ENCODE data around the gene SNAP47.

SNAP47 gene

DNA sequence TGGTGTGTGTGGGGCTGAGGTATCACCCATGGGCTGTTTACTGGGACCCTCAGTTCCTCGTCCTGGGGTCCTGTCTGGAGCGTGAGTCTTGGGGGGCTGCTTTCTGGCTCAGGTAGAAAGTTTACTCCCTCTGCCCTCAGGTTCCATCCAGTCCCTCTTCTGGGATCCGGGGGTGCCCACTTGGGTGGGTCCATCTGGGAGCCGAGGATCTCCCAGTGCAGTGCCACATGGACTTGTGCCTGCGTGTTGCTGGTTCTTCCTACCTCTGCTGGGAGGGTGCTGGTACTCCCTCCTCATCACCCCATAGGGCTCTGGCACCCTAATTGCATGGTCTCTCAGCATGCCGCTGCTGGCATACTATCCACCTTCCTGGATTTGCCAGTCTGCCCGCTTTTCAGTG is 14.0 kb downstream of the SNAP47 start:
- no peak for DNase-seq (ENCODE audit: low spot score)

DNA sequence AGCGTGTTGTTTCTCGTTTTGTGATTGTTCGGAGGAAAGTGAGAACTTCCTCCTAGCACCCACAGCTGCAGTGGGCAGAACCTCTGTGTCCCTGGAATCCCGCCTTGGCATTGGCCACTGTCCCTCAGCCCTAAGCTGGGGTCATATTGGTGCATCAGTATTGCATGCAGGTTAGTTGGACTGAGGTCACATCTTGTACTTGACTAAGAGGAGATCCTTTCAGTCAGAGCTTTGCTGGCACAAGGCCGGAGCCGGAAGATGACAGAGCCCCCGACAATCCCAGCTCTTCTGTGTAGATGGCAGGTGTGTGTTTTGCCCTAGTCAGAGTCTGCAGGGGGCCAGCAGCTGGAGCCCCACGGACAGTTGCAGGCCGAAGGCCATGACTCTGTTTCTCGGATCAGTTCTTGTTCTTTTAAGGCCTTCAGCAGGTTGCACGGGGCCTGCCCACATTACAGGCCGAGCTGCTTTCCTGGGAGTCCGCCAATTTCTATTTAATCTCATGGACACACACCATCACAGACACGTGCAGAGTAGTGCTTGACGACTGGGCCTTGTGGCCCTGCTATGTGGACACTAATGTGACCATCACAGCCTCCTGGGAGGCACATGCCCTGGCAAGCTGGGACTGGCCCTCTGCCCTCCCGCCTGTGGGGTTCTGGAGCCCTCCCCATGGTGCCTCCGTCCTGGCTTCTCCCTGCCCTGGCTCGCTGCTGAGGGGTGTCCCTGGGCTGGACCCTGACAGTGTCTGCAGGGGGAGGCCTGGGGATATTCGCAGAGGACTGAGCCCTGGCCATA is 14.9 kb downstream of the SNAP47 start:
- no peak for DNase-seq (ENCODE audit: low spot score)

DNA sequence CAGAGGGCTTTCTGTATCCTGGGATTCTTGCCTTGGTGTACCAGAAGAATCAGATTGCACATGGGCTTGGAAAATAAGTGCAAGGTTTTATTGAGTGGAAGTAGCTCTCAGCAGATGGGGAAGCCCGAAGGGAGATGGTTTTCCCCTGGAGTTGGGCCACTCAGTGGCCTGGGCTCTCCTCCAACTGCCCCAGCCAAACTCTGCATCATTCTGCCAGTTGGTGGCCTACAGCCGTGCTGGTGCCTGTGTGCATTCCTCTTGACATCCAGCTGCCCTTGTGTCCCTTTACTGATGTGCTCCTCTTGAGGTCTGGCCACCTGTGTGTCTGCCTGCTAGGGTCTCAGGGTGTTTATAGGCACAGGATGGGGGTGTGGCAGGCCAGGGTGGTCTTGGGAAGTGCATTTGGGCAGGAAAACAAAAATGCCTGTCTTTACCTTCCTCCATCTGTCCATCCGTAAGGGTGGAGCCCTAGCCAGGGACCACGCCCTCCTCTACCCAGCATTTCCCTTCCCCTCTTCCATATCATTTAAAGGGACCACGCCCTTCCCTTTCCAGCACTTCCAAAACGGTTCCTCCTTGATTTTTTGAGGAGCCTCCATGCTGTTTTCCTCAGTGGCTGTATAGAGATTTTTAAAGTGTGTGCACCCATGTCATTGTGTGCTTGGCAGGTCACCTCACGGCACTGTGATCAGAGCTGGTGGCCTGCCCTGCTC is 18.9 kb downstream of the SNAP47 start:
- DNase-seq (ENCODE audit: low spot score): no peak

DNA sequence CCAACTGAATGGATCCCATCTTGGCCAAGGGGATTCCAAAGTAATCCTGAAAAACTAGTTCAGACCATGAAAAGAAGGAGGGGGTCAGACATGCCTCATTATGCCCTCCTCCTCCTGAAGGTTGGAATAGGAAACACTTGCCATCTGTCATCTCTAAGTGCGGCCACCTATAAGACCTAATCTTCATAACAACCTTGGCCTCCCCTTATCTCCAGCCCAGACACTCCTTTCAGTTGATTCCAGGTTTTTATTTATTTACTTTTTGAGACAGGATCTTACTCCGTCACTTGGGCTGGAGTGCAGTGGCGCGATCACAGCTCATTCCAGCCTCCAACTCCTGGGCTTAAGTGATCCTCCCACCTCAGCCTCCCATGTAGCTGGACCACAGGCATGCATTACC is 19.7 kb downstream of the SNAP47 start:
- DNase-seq (ENCODE audit: low spot score): no peak

DNA sequence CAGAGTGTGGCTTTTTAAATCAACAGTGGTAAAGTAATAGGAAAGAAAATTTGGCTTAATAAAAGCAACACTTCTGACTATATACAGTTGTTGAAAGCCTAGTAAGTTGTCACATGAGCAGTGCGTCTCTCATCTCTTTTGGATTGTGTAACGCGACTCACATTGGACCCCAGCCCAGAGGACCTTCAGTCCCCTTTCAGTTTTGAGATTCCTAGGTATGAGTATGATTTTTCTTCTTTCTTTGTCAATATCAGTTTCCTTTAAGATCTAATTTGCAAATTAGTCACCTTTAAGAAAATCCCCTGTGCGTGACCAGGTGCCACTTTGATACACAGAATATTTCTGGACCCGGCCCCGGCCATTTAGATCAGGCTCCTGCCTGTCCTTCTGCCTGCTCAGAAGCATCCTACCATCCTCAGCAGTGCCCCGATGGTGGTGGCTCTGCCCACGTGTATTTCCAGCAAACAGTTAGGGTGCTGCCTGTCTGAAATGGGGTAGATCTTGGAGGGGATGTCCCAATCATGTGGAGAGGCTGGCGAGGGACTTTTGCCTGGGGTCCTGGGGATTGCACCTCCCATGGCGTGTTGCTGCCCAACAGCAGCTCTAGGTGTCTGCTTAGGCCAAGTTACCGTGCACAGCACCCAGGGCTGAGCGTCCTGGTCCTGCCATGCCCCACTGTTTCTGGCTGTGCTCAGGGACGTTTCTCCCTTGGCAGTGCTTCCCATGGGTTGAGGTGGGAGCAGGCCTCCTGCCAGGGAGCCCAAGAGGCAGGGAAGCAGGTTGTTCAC is 21.1 kb downstream of the SNAP47 start:
- DNase-seq (ENCODE audit: low spot score): no peak

DNA sequence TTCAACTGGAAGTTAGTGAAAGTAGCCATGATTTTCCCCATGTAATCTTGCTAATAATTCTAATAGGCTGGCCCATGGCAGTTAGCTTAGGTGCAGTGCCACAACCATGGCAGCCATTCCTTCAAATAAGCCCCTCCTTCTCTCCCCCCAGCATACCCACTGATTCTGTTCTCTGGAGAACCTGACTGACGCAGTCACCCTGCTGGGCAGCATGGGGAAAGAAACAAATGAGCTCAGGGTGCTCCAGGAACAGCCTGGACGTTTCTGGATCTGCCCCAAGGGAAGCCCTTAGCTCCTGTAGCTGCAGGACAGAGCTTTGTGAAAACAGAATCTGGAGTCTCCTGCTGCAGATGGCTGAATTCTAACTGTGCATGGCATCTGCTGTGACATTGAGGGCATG is 22.5 kb downstream of the SNAP47 start:
- no peak for DNase-seq (ENCODE audit: low spot score)

DNA sequence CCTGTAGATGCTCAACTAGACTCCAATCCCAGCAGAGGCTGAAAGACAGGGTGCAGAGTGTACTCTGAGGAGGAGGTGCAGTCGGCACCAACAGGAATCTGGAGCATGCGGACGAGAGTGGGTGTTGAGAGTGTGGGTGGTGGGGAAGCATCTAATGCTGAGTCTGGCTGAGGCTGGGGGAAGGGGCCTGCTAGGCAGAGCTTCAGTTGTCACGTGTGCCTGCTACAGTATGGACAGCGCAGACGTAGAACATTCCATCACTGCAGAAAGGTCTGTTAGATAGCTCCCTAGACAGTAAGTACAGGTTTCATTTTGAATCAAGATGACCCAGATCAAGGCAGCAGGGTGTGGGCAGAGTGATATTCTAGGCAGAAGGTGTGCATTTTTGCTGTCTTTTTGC is 23.1 kb downstream of the SNAP47 start:
- DNase-seq (ENCODE audit: low spot score): no peak

DNA sequence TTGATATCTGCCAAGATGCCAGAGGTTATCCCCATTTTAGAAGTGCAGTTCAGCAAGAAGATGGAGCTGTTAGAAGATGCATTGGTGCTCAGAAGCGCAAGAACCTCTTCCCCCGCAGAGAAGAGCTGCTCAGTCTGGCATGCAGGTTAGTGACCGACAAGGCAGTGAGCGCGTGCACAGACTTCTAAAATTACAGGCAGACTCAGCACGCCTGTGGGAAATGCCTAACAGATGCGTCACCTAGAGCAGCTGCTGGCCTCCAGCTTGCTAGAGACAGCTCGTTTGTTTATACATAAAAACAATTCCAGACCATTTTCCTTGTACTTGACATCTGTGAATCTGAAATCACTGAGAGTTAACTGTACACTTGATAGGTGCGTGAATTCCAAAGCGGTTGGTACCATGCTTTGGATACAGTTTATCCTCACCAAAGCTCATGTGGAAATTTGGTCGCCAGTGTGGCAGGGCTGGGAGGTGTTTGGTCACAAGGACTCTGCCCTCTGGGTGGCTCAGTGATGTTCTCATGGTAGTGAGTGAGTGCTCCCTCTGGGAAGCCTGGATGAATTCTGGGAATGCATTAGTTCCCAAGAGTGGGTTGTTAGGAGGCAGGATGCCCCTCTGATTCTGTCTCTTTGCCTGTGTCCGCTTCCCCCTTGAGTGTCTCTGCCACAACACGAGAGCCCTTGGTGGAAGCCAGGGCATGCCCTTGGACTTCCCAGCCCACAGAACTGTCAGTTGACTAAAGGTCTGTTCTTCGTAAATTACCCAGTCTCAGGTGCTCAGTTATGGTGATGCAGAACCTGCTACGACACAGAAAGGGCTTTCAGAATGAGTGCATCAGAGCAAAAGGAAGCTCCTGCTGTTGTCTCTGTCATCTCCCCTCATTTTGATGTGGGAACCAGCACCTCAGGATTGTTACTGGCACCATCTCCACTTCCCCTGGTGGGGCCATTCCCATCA is 24.4 kb downstream of the SNAP47 start:
- DNase-seq (ENCODE audit: low spot score): no peak

DNA sequence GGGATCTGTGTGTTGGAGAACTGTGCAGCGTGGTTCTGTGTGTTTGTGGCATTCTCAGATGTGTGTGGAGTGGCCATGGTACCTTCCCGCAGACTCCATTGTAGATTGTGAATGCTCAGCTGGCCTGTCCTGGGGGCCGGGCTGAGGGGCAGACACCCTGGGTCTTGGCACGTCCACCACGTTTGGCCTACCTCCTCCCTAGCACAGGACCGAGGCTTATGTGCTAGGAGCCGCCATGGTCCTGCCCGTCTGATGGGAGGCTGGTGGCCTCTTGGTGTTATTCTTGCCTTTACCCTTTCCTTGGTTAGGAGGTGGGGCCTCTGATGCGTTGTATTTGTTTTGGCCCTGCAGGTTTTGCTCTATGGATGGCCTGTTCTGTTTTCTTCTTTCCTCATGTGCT is 25.1 kb downstream of the SNAP47 start:
- DNase-seq (ENCODE audit: low spot score): no peak

DNA sequence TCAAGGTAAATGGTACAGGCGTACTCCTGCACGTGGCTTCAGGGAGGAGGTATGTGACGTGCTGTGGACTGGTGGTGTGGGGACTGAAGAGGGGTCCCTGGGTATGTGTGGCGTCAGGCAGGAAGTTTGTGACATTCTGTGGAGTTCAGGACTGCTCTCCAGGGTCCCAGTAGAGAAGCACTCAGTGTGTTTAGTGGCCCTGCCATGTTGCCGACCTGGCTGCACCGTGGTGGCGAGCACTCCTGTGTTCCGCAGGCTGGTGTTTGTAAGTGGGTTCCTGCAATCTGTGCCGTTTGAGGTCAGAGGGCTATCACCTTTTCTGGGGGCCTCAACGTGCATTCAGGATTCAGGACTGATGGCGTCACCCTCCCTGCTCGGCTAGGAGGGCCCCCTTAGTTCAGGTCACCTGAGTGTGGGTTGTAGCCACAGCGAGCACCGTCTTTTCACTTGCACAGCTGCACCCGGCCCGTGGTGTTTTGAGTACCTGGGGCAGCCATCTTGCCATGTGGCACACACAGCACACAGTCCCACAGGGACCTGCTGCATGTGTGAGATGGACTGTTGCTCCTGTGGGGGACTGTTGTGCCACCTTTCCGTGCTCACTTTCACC is 26.5 kb downstream of the SNAP47 start:
- no peak for DNase-seq (ENCODE audit: low spot score)

DNA sequence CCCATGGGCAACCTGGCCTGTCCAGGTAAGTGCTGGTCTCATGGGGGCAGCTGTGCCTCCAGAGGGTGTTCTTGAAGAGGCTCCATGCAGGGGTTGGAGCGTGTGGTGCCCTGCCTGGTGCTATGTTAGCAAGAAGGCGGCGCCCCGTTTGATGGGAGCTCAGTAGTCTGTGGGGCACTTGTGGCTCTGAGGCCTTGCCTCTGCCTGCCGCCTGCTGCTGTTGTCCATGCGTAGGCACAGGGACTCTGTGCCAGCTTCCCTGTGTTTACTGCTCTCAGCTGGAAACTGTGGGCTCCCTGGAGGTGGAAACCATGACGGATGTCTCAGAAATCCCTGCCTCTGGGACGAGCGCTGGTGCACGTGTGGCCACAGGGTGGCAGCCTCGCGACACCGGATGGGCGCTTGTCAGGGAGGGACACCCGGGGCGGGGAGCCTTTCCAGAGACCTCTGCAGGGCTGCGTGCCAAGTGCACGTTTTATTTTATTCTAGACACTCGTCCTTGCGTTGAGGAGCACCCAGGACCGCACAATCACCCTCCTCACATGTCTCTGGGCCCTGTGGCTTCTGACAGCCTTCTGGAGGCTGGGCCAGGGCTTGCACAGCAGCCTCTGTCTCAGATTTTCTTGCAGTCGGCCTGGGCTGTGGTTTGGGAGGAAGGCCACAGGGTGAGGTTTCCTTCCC is 27.1 kb downstream of the SNAP47 start:
- peak; percentile 88 for DNase-seq (ENCODE audit: low spot score)

DNA sequence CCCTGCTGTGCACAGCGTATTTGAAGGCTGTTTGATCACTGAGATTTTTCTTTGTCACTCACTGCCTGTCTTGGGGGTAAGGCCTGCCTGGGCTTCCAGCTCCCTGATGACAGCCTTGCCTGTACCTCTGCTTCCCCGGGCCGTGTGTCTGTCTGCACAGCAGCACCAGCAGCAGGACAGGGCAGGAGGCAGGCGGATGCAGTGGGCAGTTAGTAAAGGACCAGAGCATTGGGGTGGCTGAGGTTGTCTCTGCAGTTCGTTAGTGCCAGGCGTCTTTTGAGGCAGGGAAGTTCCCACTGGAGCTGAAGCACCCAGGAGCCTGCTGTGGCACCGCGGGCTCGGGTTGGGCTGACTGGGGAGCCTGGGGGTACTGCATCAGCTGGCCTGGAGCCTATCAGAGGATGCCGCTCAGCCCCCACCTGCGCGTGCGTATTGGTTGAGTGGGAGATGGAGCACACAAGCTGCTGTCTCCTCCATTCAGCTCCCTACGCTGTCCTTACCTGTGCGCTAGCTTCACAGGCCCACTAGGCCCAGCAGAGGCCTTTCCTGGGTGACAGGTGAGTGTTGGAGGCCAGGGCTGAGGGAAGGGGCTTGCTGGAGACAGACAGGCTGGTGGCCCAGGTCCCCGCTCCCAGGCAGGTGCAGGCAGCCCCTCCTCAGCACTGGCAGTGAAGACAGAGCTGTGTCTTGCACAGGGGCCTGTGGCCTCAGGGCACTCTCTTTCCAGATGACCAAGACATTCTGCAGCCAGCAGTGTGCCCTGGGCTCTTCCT is 28.2 kb downstream of the SNAP47 start:
- DNase-seq (ENCODE audit: low spot score): no peak

DNA sequence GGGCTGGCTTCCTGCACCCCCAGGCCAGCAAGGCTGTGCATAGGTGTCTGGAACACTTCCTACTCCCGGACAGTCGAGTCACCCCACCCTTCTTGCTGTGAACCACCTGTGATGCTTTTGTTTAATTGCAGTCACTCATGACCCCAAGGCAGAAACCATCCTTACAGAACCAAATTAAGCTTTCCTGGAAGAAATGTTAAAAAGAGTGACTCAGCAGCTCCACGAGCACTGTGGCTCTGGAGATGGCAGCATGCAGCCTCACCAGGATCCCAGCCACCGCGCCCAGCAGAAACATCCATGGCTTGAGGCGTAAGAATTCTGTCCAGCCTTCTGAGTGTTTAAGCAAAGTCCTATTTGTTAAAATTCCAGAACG is 28.8 kb downstream of the SNAP47 start:
- DNase-seq (ENCODE audit: low spot score): peak; percentile 17

DNA sequence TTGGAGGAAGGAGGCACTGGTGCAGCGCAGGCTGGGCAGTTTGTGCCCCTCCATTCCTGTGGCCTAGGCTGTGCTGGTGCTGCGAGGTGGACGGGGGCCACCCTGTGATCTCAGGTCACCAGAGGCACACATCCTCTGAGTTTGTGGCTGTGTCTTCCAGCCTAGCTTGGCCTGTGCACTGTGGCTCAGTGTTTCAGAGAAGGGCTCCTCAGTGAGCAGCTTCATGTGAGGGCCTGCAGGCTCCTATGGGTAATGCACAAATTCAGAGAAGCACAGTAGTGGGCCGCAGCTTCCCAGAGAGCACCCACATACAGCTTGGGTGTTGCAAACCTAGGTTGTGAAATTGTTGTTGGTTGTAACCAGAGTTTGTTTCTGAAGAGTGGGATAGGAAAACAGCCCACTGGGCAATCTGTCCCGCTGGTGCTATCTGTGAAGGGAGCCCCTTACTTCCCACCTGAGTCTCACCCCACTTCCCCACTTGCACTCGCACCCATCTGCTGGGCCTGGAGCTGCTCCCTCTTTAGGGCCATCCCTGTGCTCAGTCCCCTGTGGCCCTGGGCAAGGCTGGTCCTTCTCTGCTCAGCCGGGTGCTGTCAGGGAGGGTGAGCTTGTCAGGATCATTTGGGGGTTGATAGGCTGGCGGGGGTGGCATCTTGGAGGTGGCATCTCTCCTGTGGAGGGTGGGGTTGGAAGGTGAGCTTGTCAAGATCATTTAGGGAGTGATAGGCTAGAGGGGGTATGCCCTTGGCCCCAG is 30.2 kb downstream of the SNAP47 start:
- no peak for DNase-seq (ENCODE audit: low spot score)

DNA sequence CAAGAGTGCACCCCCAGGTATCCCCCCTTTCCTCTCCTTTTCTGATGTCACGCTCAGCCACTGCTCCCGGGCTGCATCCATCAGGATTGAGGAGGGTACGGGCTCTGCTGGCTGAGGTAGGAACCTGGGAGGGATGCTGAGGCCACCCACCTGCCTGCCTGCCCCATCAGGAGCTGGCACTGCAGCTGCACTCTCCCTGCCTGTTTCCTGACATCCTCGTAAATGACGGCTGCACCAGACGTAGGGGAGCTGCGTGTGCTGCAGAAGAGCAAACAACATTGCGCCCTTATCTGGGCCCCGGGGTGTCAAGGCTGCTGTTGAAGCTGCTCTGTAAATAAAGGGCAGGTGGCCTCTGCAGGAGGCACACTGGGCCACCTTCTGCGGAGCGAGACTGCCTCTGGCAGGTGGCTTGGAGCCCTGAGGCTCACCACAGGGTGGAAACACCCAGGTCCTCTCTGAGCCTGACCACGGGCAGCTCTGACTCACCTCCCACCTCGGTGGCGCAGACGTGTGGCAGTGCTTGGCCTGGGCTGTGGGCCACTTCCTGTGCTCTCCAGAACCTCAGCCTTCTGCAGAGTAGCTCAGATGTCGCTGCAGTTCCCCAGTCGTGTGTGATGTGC is 30.9 kb downstream of the SNAP47 start:
- peak; percentile 86 for DNase-seq (ENCODE audit: low spot score)

DNA sequence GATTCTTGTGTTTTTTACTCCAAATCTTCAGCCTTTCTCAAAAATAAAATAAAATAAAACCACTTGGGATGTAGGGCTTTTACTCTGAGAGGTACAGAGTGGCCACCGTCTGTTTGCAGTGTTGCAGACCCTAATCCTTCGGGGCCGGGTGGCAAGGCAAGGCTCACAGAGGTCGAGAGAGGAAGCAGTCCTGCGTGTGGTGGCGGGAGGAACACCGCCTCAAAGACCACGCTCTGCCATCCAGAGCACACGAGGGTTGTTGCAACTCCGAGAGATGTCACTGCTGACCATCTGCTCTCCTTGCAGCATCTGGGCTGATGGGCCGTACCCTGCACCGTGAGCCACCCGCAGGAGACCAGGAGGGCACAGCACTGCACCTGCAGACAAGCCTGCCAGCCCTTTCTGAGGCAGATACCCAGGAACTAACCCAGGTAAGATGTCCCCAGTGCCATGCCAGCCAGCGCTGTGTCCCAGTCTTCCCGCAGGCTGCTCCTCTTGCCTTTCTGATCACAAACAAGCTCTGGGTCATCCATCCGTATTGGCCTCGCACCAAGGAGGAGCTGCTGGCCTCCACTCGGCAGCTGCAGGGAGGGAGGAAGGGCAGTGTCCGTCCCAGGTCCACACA is 31.5 kb downstream of the SNAP47 start:
- no peak for DNase-seq (ENCODE audit: low spot score)

DNA sequence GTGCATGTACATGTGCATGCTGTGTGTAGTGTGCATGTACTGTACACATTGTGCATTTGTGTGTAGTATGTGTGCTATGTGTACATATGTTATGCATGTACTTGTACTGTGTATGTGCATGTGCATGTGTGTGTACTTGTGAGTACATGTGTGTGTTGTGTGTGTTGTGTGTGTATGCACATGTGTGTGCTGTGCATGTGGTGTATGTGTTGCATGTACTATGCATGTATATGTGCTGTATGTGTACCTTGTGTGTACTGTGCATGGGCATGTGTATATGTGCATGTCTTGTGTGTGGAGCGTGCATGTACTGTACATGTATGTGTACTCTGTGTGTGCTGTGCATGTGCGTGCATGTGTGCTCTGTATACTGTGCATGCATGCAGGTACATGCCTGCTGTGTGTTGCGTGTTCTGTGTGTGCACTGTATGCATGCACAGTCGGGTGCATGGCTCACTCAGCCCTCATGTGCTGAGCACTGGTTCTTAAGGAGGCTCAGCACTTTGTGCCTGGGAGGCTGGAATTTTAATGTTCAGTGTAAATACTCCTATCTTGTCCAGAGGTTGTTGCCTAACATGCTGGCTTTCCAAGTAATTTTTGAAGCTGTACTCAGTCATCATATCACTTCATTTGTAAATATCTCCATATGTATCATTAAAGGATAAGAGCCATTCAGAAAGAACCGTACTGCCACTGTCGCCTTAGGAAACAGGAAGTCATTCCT is 32.3 kb downstream of the SNAP47 start:
- no peak for DNase-seq (ENCODE audit: low spot score)

DNA sequence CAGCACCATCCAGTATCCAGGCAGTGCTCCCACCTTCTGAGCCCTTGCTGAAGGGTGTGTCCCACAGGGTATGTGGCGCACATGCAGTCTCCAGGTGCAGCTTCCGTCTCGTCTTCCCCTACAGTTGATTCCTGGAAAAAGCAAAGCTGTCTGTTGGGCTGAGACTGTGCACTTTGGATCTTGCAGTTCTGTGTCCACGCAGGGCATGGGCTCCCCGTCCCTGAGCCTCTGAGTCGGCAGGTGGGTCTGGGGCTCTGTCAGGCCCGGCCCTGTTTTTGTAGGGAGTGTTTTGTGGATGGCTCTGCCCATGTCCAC is 32.8 kb downstream of the SNAP47 start:
- no peak for DNase-seq (ENCODE audit: low spot score)

All from CD4-positive, alpha-beta T cell treated with Interleukin-2 at 100 ng/mL for 4 hours (primary cell).